HG02623 (cell line): ENCODE measurements around the gene STAT4.

Experiments
- ATAC-seq: cut with Tn5 transposase; IDR thresholded peaks from one replicate; pipeline ENCODE4 v1.9.1; 2021; ENCODE audit warnings: moderate library complexity; ENCODE audit not compliant: unreplicated experiment

Gene STAT4

GRCh38 chr2:191103774-191104173 is 47.0 kb downstream of the STAT4 start:
- no peak for ATAC-seq

GRCh38 chr2:191100216-191100615 is 50.6 kb downstream of the STAT4 start:
- no peak for ATAC-seq

- ATAC-seq, result no peak
Observed at GRCh38 chr2:191087311-191087710, 63.5 kb downstream of the STAT4 start.

- no peak for ATAC-seq
Observed at GRCh38 chr2:191086706-191087105, 64.1 kb downstream of the STAT4 start.

GRCh38 chr2:191083540-191083939 is 67.3 kb downstream of the STAT4 start:
- no peak for ATAC-seq

GRCh38 chr2:191082321-191082720 is 68.5 kb downstream of the STAT4 start:
- no peak for ATAC-seq

GRCh38 chr2:191081411-191082155 is 69.2 kb downstream of the STAT4 start:
- no peak for ATAC-seq

GRCh38 chr2:191078165-191078867 is 72.5 kb downstream of the STAT4 start:
- ATAC-seq, result no peak

- no peak for ATAC-seq
Observed at GRCh38 chr2:191070276-191070675, 80.5 kb downstream of the STAT4 start.

GRCh38 chr2:191069606-191070005 is 81.2 kb downstream of the STAT4 start:
- ATAC-seq, result no peak

- no peak for ATAC-seq
Observed at GRCh38 chr2:191066919-191067233, 83.9 kb downstream of the STAT4 start.

- ATAC-seq, result no peak
Observed at GRCh38 chr2:191066197-191066918, 84.4 kb downstream of the STAT4 start.

- ATAC-seq, result no peak
Observed at GRCh38 chr2:191065785-191066184, 85.0 kb downstream of the STAT4 start.

GRCh38 chr2:191064590-191064989 is 86.2 kb downstream of the STAT4 start:
- ATAC-seq, result no peak

GRCh38 chr2:191063584-191063983 is 87.2 kb downstream of the STAT4 start:
- no peak for ATAC-seq

- no peak for ATAC-seq
Observed at GRCh38 chr2:191061381-191061980, 89.3 kb downstream of the STAT4 start.

- ATAC-seq, result no peak
Observed at GRCh38 chr2:191059308-191059707, 91.5 kb downstream of the STAT4 start.

GRCh38 chr2:191056228-191056627 is 94.6 kb downstream of the STAT4 start:
- ATAC-seq, result no peak

- no peak for ATAC-seq
Observed at GRCh38 chr2:191053256-191053655, 97.5 kb downstream of the STAT4 start.

GRCh38 chr2:191051825-191052778 is 98.7 kb downstream of the STAT4 start:
- ATAC-seq, result no peak
